Stimulated activated naive CD4-positive, alpha-beta T cell (primary cell): Measurements from ENCODE around the gene B4GALT3.

Source experiments
- DNase-seq, 6 experiments: peaks; one replicate each; lab custom pipeline; 2025; lab: John Stamatoyannopoulos, UW

The B4GALT3 gene

GRCh38 chr1:161162806-161163205 is 14.5 kb downstream of the B4GALT3 start:
- no peak for DNase-seq

DNA sequence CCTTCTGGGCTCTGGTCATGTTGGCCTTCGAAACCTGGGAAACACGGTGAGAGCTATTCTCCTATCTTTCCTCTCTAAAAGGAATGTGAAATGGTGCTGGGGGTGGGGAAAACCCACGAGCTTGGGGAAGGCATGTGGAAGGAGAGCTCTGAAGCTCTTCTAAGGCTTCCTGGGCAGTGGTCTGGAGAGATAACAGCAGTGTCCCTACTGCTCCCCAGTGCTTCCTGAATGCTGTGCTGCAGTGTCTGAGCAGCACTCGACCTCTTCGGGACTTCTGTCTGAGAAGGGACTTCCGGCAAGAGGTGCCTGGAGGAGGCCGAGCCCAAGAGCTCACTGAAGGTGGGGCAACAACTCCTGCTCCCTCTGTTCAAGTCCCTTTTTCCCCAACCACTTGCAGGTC is 15.3 kb downstream of the B4GALT3 start:
- DNase-seq: no peak

DNA sequence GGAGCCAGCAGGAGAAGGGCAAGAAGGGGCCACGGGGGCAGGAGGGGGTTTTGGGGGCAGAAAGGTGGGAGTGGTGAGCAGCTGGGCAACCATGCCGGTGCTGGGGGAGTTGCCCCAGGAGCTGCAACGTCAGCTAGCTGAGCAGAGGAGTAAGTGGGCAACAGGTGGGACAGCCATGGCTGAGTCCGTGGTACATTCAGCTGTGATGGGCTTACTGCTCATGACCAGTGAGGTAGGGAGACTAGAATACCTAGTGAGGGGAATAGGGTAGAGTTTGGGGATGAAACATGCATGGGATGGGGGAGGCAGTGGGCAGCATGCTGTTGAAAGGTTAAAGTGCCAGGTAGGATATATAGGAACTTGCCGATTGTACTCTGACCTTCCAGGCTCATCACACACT is 15.7 kb downstream of the B4GALT3 start:
- DNase-seq: no peak

DNA sequence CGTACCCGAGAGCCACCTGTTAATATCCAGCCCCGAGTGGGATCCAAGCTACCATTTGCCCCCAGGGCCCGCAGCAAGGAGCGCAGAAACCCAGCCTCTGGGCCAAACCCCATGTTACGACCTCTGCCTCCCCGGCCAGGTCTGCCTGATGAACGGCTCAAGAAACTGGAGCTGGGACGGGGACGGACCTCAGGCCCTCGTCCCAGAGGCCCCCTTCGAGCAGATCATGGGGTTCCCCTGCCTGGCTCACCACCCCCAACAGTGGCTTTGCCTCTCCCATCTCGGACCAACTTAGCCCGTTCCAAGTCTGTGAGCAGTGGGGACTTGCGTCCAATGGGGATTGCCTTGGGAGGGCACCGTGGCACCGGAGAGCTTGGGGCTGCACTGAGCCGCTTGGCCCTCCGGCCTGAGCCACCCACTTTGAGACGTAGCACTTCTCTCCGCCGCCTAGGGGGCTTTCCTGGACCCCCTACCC is 16.6 kb downstream of the B4GALT3 start:
- no peak for DNase-seq

DNA sequence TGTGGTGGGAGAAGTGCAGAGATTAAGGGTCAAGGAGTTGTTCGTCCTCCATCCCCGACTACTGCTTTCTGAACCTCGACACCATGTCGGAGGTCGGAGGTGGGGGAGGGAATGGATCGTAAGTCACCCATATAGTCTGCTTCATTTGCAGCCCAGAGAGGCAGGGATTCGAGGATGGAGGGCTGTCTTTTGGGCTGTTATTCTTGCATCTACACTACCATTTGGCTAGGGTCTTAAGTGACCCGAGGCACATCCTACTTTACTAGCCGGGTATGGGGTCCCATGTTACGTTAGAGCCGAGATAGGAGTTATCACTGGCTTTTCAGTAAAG is 17.4 kb downstream of the B4GALT3 start:
- peak in 2 of 6 experiments; percentile 29 to 43 for DNase-seq

GRCh38 chr1:161159087-161159912 is 18.0 kb downstream of the B4GALT3 start, which contains the start of gene USP21:
TSS of gene USP21 (plus strand) at chr1:161159500. CDS start at chr1:161160641, 1,141 bp downstream.
- peak; percentile 82 to 93 (median 88) for DNase-seq

DNA sequence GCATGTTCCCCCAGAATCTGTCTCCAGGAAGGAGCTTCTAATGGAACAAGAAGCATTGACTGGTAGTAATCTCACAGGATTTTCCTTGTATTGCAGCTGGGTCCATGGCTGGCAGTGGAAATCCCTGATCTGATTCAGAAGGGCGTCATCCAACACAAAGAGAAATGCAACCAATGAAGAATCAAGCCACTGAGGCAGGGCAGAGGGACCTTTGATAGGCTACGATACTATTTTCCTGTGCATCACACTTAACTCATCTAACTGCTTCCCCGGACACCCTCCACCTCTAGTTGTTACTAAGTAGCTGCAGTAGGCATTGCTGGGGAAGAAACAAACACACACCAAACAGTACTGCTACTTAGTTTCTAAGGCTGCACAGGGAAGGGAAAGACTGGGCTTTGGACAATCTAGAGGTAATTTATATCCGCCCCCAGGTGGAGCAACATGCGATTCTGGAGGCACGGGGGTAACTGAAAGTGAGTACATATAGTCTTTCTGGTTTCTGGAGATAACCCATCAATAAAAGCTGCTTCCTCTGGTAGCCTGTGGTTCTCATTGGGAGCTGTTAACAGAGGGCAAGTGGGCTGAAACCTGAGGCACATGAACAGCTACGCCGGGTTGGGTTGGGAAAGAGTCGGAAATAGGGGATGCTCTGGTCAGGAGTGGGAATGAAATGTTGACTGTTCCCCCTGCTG is 18.8 kb downstream of the B4GALT3 start:
- no peak for DNase-seq

DNA sequence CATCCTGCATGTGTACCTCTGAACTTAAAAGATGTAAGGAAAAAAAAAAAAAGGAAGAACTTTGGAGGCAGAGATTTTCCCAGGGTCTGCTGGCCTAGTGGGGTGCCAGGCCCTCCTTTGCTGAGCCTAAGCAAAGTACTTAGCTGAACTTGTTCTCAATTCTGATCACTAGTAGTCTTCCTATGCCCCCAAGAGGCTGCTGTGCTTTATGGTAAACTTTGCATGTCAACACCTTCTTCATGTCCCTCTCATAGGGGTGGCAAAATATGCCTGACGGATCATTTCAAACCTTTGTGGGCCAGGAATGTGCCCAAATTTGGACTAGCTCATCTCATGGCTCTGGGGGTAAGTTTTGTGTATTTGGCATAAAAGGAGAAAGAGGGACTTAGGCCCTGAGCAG is 19.4 kb downstream of the B4GALT3 start:
- DNase-seq: no peak

GRCh38 chr1:161153682-161154337 is 23.5 kb downstream of the B4GALT3 start, which contains the start of gene UFC1:
TSS of gene UFC1 (plus strand) at chr1:161153978. CDS start at chr1:161153998, 20 bp downstream.
- DNase-seq: peak; percentile 71 to 91 (median 80)

- DNase-seq: no peak
These were observed 24.1 kb downstream of the B4GALT3 start for GRCh38 chr1:161153176-161153575.

DNA sequence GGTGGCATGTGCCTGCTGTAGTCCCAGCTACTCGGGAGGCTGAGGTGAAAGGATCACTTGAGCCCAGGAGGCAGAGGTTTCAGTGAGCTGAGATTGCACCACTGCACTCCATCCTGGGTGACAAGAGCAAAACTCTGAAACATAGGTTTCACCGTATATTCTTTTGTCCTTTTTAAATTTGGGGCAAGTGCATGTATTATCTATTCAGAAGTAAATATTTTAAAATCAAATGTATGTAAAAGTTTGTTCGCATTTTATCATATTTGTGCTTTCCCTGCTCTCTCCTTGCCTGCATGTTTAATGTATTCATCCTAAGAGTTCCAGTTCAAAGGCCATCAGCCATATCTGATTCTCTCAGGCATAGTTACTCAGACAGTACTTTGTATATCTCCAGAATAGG is 31.5 kb downstream of the B4GALT3 start:
- no peak for DNase-seq

DNA sequence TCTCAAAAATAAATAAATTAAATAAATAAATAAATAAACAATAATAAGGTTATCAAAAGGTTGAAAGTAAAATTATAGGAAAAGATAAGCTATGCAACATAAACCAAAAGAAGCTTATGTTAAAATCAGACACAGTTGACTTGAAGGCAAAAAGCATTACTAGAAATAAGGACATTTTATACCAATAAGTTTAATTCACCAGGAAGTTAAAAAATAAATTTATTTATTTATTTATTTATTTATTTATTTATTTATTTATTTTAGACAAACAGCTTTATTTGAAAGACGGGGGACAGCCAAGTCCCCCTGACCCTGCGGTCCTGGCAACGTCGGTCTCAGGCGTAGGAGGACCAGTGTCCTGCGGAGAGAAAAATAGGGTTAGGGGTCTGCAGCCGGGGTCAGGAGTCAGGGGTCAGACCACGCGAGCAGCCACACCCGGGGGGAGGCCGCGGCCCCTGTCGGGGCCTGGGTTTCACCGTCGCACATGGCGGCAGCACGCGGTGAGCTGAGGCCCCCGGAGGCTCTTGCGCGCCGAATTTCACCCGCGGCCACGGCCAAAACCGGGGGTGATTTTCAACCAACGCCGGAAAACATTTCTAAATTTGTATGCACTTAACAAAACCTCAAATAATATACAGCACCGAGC is 36.4 kb downstream of the B4GALT3 start:
- no peak for DNase-seq

DNA sequence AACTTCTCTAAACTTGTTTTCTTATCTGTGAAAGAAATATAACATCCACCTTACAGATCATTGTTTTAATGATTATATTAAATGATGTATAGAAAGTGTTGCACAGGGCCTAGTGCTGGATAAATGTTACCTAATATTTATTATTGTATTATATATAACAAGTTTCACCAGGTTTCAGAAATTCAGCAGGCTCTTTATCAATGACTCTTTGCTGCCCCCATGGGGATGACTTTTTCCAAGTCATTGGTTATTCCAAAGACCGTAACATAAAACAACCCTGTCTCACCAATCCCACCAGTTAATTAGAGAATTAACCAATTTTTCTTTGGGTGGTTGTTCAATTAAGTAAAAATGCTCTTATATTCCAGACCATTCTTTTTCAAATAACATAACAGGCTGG is 37.5 kb downstream of the B4GALT3 start:
- DNase-seq: peak in 4 of 6 experiments; percentile 25 to 51 (median 43)

DNA sequence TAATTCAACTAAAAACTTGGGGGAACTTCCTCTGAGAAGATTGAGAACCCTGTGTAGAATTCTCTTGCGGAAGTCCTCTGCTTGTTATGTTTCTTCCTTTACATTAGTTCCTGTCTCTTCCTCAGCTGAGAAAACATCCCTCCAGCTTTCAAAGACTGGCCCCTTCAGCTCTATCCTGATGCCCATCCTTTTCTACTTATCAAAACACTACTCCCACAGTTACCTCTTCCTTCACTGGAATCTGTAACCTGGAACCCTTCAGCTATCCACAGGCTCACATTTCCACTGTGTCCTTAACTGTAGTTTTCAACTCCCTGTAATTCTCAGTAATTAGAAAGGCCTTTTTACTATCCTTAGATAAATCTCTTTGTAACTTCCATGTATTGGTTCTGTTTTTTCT is 38.9 kb downstream of the B4GALT3 start:
- no peak for DNase-seq

GRCh38 chr1:161137881-161138280 is 39.4 kb downstream of the B4GALT3 start:
- no peak for DNase-seq

DNA sequence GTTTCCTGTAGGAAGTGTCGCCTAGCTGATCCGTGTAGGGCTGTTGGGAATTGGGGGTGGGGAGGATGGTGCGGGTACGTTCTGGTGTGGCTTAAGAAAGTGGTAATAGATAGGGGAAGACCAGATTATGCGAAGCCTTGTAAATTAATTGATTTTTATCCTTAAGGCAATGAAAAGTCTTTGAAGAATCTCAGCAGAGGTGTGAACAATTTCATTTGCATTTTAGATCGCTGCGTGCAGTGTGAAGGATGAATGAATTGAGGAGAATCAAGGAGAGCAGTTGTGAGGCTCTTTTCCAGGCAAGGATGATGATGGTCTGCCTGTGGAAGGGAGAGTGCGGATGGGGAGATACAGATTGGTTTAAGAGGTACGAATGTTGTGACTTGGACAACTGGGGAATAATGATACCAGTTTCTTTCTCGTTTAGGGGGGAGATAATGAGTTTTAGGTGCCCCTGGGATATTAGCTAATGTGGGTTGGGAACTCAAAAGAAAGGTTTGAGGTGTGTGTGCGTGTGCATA is 44.0 kb downstream of the B4GALT3 start:
- DNase-seq: no peak

DNA sequence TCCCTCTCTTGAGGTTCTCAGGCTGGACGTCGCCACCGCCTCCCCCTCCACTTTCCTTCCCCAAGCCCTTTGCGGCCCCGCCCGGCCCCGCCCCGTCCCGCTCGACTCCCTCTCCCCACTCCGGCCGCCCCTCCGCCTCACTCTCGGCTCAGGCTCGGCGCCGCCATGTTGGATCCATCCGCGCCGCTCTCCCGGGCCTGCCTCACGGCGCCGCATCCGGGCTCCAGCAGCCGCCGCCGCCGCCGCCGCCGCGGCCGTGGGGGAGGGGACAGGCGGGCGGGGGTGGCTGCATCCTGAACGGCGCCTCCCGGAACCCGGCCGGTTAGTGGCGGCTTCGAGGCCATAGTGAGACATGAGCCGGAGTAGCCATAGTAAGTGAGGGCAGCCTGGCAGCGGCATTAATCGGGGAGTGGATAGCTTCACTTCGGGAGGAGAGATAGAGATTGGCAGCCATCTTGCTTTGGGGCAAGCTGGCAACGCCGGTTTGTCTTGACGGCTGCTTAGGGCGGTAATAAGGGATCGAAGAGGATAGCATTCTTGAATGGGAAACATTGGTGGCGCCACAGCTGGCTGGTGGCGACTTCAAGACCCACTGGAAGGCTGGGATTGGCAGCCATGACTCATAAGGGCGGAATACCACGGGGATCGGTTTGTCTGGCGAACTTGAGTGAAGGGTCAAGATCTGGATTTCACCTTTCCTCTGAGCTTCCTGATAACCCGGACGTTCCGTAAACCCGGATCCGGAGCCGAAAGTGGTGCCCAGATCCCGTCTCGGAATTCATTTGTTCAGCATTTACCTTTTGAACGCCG is 44.7 kb downstream of the B4GALT3 start, which contains the start of gene DEDD:
TSS of gene DEDD (minus strand) at position 258 of the 810 bp plus-strand sequence. CDS start 8,205 bp downstream, outside the sequence.
- peak; percentile 81 to 89 (median 88) for DNase-seq

DNA sequence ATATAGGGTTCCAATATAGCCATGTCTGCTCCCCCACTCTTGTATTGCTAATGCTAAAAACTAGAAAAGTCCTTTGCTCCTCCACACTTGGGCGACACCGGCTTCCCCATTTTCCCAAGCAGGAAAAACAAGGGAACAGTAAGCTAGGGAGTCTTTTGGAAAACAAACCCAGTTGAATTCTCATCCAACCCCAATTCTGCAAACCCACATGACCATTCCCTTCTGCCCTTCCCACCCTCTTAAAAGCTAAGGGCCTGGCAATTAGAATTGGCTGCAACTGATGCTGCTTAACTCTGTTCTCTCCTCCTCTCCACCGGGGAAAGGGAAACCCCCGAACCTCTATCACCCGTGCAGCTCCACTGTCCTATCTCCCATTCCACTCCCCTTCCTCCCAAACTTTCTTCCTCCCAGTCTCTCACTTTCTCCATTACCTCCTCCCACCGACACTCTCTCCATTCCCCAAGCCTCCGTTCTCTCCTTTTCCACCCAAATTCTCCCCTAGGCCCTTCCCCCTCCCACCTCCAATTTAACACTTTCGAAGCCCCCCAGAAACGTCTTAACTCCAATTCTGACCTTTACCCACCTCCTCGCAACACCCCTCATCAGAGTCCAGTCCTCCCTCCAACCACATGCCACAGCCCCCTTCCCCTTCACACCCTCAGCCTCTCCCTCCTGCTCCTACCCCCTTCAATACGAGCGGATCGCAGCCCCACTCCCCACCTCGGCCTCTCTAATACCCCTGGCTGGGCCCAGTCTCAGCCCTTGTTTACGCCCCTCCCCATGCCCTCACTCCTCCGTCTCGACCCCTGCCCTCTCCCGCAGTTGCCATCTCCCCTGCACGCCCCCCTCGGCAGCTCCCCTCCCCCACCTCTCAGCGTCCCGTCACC is 45.5 kb downstream of the B4GALT3 start:
- DNase-seq: peak in 1 of 6 experiments; percentile 16

DNA sequence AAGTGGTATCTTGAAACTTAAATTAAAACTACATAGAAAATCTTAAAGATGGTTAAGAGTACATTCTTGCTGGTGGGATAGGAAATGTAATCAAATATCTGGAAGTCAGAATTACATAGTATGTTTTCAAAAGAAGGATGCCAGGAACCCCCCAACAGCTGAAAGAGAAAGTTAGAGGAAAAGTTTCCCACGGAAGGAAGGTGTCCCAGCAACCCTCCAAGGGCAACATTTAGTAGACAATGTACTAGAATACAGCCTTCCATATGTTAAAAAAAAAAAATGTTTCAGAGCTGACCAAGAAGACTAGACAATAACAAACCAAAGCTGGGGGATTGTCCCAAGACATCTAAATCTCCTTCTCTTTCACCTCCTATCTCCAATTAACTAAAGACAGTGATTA is 47.0 kb downstream of the B4GALT3 start:
- DNase-seq: no peak
